Inflammatory macrophage treated with lipopolysaccharide for 1 hour (primary cell): Measurements from ENCODE around the gene ADAP2.
A peak's percentile ranks its signal among the peaks of the same experiment; 100 is the strongest.
"Not testable (repeated sequence)": the region's sequence is repeated elsewhere in the genome, so short reads cannot be mapped to it uniquely, and the experiment has no call there.

ENCODE experiments used
- DNase-seq, 2 donors: peaks; one replicate each; pipeline ENCODE4 v3.0.0-alpha.2; 2020 to 2022

ADAP2 gene

GRCh38 chr17:30970831-30971567 is 49.3 kb downstream of the ADAP2 start, which contains the start of gene RNF135:
Gene RNF135 (plus strand): TSS chr17:30971039. CDS start chr17:30971074, 35 bp downstream.
- peak; percentile 80 to 83 for DNase-seq

- DNase-seq, result no peak
Observed at GRCh38 chr17:30975042-30975820, 53.5 kb downstream of the ADAP2 start.

GRCh38 chr17:30979919-30980318 is 58.2 kb downstream of the ADAP2 start:
- not testable (repeated sequence) for DNase-seq

GRCh38 chr17:30981531-30982519 is 60.1 kb downstream of the ADAP2 start:
- DNase-seq, result no peak

- DNase-seq, result no peak
Observed at GRCh38 chr17:30982855-30983254, 61.1 kb downstream of the ADAP2 start.

- no peak for DNase-seq
Observed at GRCh38 chr17:30990458-30990857, 68.7 kb downstream of the ADAP2 start.

GRCh38 chr17:30992551-30992950 is 70.8 kb downstream of the ADAP2 start:
- no peak for DNase-seq

GRCh38 chr17:30995347-30995746 is 73.6 kb downstream of the ADAP2 start:
- no peak for DNase-seq

GRCh38 chr17:30996486-30996885 is 74.7 kb downstream of the ADAP2 start:
- no peak for DNase-seq

- DNase-seq, result no peak
Observed at GRCh38 chr17:30997270-30997669, 75.5 kb downstream of the ADAP2 start.

GRCh38 chr17:30997842-30998241 is 76.1 kb downstream of the ADAP2 start:
- no peak for DNase-seq

GRCh38 chr17:31002047-31002446 is 80.3 kb downstream of the ADAP2 start:
- DNase-seq, result no peak

- no peak for DNase-seq
Observed at GRCh38 chr17:31003225-31003866, 81.6 kb downstream of the ADAP2 start.

- no peak for DNase-seq
Observed at GRCh38 chr17:31004160-31004559, 82.4 kb downstream of the ADAP2 start.

- DNase-seq, result no peak
Observed at GRCh38 chr17:31007695-31008373, 86.1 kb downstream of the ADAP2 start.

- DNase-seq, result peak; percentile 60 to 67
Observed at GRCh38 chr17:31008374-31009041, 86.8 kb downstream of the ADAP2 start.
